ENCODE data around the gene PNPLA5. TPM values are rescaled to one million over a fixed set of nuclear protein-coding genes. Genes with fewer than 3 reads are reported as not detected.

The PNPLA5 gene
- total RNA-seq, 1 experiment from 2014 or later = 5.5 TPM

- H2BK15ac ChIP-seq (ENCODE audit: low read depth, low read length) = no peak overlapping the region
- no peak overlapping the region for H2BK120ac ChIP-seq (ENCODE audit: low read depth, low read length, poor library complexity, severe bottlenecking)
- no peak overlapping the region for H2AK5ac ChIP-seq (ENCODE audit: insufficient read length, low read length)
- no peak overlapping the region for H4K5ac ChIP-seq (ENCODE audit: insufficient read length, low read depth, low read length)
- H4K91ac ChIP-seq (ENCODE audit: insufficient read length, low read depth, low read length) = no peak overlapping the region
- no peak overlapping the region for H2BK5ac ChIP-seq (ENCODE audit: insufficient read length, low read length)
- H4K8ac ChIP-seq (replicated peaks; ENCODE audit: insufficient read length, low read depth, low read length) = no peak overlapping the region
- H3T11ph ChIP-seq (ENCODE audit: low read length) = no peak overlapping the region
- H3K23ac ChIP-seq (ENCODE audit: insufficient read length, low read depth, low read length) = no peak overlapping the region
- no peak overlapping the region for H2AFZ ChIP-seq (ENCODE audit: low read length)
- no CpG with 5 or more reads among the region's 14 CpGs for WGBS (ENCODE audit: extremely low coverage, insufficient read length, low lambda C conversion rate)
- H3K4me1 ChIP-seq (ENCODE audit: insufficient read depth, low read length) = peaks cover 11% of the 10 kb centered on the region; the same call in 1 of the 2 replicates
- no peak overlapping the region for H3K18ac ChIP-seq (ENCODE audit: insufficient read length, low read depth, low read length)
- Mint-ChIP-seq H3K27ac (peak overlapping the region in 1 of 3 experiments; percentile 30; a peak in 1 of 7 replicates), H3K9me3 (peaks cover 13 to 15% of the 10 kb centered on the region in 2 experiments), H3K4me3 (no peak overlapping the region), H3K36me3 (ENCODE audit: insufficient read depth in 1 of 3, low read depth in 3 of 3) (peaks cover 12 to 36% (median 20%) of the 10 kb centered on the region in 3 experiments), H3K4me1 (peaks cover 50 to 51% of the 10 kb centered on the region in 2 experiments), H3K27me3 (ENCODE audit: low read depth) (no peaks in the 10 kb centered on the region)
- no peak overlapping the region for H2BK20ac ChIP-seq (ENCODE audit: low read depth, low read length, poor library complexity, severe bottlenecking)
- no peak overlapping the region for H3K4ac ChIP-seq (ENCODE audit: low read depth, low read length)
- no peak overlapping the region for H2BK12ac ChIP-seq (ENCODE audit: insufficient read length, low read depth, low read length)
- no peaks in the 10 kb centered on the region for H3K27me3 ChIP-seq (ENCODE audit: insufficient read depth, low read length)
- H3K9me3 ChIP-seq (ENCODE audit: control insufficient read depth, low read depth, low read length) = no peaks in the 10 kb centered on the region
- H3K23me2 ChIP-seq (ENCODE audit: insufficient read length, low read depth, low read length, poor library complexity, severe bottlenecking) = no peaks in the 10 kb centered on the region
- no peak overlapping the region; the same call in 1 of the 2 replicates for H3K14ac ChIP-seq (ENCODE audit: insufficient read depth, low read length)
- H3K79me1 ChIP-seq (ENCODE audit: insufficient read depth, low read depth, low read length, poor library complexity, severe bottlenecking) = no peaks in the 10 kb centered on the region
- peaks cover 20% of the 10 kb centered on the region; the same call in 1 of the 2 replicates for H3K79me2 ChIP-seq (ENCODE audit: insufficient read depth, low read length)
- no peak overlapping the region for H3K4me2 ChIP-seq (ENCODE audit: insufficient read depth, insufficient read length, low read length)
- peak; percentile 19 for DNase-seq
- no peak overlapping the region for H3K9ac ChIP-seq (ENCODE audit: extremely low read depth, insufficient read length, low read length)
- no peak overlapping the region for H3K56ac ChIP-seq (ENCODE audit: insufficient read length, low read depth, low read length)
- no peak for TF ChIP-seq CTCF (conservative IDR thresholded peaks at IDR 0.05)
- peaks cover 3% of the 10 kb centered on the region for H4K20me1 ChIP-seq (ENCODE audit: control insufficient read depth, insufficient read depth, insufficient read length)
- no peak overlapping the region for H3K27ac ChIP-seq (ENCODE audit: insufficient read length, low read depth, low read length)
These were observed 37.6 kb downstream of the PNPLA5 start for GRCh38 chr22:43854121-43854785.

Data from H9 (cell line).